Fibroblast of skin of abdomen (primary cell): ENCODE results near the gene C22orf42. TPM values are rescaled to one million over a fixed set of nuclear protein-coding genes. Genes with fewer than 3 reads are reported as not detected.
"Not testable (repeated sequence)": the region's sequence is repeated elsewhere in the genome, so short reads cannot be mapped to it uniquely, and the experiment has no call there.

ENCODE experiments used
- DNase-seq: peaks from one replicate; pipeline ENCODE4 v3.0.0-alpha.2; 2013
- polyA plus RNA-seq, 2 experiments: library from polyadenylated mRNA; unstranded; fragments of 120-200 nt; gene quantifications; one replicate each; pipeline ENCODE4 v1.2.1, GENCODE V29; 2013; ENCODE audit not compliant: insufficient read length in 2 of 2

Gene C22orf42, protein sequence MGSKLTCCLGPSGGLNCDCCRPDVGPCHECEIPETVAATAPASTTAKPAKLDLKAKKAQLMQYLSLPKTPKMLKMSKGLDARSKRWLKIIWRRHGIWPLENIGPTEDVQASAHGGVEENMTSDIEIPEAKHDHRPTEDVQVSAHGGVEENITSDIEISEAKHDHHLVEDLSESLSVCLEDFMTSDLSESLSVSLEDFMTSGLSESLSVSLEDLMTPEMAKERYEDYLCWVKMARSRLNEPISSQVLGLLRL
- not detected for polyA plus RNA-seq (2013, experiment 1 of 2; ENCODE audit: insufficient read length)
- not detected for polyA plus RNA-seq (2013, experiment 2 of 2; ENCODE audit: insufficient read length)

GRCh38 chr22:32158712-32159533 is at the start of gene C22orf42:
TSS of gene C22orf42 (minus strand) at chr22:32159303. CDS start at chr22:32159215, 88 bp downstream.
- no peak for DNase-seq

- no peak for DNase-seq
Measured at GRCh38 chr22:32208681-32209080, 49.6 kb upstream of the C22orf42 start.

- DNase-seq, result no peak
Measured at GRCh38 chr22:32207971-32208480, 48.9 kb upstream of the C22orf42 start.

- peak; percentile 3 for DNase-seq
Measured at GRCh38 chr22:32206774-32207758, 48.0 kb upstream of the C22orf42 start.

GRCh38 chr22:32205974-32206773 is 47.1 kb upstream of the C22orf42 start:
- DNase-seq, result no peak

GRCh38 chr22:32204856-32205722 is 46.0 kb upstream of the C22orf42 start, which contains the start of gene RFPL2:
TSS of gene RFPL2 (minus strand) at chr22:32205073. CDS start at chr22:32202451, 2,622 bp downstream.
- DNase-seq, result peak; percentile 35

- DNase-seq, result no peak
Measured at GRCh38 chr22:32204040-32204855, 45.1 kb upstream of the C22orf42 start.

DNA sequence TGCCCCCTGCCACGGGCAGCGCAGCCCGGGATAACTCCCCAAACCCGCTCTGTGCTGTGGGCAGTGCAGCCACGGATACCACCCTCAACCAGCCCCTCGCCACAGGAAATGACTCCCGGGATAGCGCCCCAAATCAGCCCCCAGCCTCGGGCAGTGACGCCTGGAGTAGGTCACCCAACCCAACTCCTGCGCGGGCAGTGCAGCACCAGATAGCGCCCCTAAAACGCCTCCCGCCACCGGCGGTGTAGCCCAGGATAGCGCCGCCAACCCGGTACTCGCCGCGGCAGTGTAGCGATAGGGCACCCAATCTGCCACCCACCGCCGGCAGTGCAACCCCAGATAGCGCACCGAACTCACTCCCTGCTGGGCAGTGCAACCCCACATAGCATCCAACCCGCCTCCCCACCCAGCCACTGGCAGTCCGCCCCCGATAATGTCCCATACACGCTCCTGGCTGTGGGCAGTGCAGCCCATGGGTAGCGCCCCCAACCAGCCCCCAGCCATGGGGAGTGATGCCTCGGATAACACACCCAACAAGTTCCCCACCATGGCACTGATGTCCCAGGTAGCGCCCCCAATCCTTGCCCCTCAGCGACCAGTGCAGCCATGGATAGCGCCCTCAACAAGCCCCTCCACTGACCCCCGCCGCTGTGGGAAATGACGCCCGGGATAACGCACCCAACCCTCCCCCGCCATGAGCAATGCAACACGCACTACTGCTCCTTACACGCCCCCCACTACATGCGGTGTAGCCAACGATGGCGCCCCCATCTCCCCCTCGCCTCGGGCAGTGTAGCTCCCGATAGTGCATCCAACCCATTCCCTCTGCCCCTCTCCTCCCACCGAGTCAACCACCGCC is 44.3 kb upstream of the C22orf42 start:
- DNase-seq, result no peak

DNA sequence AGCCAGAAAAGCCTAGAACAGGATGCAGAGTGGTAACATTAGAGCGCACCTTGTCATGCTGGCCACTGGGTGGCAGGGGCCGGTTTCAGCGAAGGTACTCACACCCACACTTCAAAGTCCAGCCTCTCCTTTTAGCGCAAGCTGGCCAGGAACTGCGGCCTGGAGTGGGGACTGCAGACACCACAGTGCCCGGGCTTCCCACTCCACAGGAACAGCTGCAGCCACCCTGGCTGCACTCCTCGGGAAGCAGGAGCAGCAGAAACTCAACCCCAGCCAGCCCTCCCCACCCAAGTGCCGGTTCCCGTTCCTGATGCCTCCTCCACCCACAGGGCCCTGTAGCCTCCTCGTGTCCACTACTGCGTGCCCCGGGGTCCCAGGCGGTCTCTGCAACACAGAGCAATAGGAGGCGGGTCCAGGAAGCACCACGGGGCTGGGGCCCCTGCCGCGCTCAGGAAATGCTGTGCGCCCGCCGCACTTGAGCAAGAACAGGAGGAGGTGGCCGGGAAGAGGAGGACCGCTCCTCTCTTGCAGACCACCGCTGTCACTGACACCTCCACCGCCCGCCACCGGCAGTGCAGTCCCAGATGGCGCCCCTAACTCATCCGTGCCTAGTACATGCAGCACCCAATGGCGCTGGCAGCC is 43.6 kb upstream of the C22orf42 start:
- DNase-seq, result peak; percentile 6

GRCh38 chr22:32202161-32202538 is 43.0 kb upstream of the C22orf42 start:
- DNase-seq, result no peak

GRCh38 chr22:32200752-32201151 is 41.6 kb upstream of the C22orf42 start:
- DNase-seq, result no peak

DNA sequence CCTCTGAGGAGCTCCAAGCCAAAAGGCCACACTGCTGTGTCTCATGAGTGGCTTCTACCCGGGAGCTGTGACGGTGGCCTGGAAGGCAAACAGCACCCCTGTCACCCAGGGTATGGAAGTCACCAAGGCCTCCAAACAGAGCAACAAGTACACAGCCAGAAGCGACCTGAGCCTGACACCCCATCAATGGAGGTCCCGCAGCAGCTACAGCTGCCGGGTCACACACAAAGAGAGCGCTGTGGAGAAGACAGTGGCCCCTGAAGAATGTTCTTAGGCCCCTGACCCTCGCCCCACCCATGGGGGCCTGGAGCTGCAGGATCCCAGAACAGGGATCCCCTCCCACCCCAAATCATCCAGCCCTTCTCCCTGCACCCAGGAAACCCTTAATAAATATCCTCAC is 40.9 kb upstream of the C22orf42 start:
- no peak for DNase-seq

DNA sequence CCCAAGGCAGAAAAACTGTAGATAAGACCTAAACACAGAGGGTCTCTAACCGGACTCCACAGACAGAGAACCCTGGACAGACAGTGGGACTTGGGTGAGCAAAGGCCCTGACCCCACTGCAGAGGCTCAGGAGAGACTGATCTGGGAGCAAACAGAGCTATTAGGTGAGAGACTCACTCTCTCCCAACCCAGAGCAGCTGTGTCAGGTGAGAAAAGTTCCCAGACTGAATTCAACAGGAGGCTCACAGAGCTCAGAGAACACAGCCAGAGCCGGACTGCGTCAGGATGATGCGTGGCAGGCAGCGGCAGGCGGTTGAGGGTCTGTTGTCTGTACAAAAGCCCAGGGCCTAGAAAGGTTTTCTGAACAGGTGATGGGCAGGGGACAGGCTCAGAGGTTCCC is 40.2 kb upstream of the C22orf42 start:
- DNase-seq, result no peak

DNA sequence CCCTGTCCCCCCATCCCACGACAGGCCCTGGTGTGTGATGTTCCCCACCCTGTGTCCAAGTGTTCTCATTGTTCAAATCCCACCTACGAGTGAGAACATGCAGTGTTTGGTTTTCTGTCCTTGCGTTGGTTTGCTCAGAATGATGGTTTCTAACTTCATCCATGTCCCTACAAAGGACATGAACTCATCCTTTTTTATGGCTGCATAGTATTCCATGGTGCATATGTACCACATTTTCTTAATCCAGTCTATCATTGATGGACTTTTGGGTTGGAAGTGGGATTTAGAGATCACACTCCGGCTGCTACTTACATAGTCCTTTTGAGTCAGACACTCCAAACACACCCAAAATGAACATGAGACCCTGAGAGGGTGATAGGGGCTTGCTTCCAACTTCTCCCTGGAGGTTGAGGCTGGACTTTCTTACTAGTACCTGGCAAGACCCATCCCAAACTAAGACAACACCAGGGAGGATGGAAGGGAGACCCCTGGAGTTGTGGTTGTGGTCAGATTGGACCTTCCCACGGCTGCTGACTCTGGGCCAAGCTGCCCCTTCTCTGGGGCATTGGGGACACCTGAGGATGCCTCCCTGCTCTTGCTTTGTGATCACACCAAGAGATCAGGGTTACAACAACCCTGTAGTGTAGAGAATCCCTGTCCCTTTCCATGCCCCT is 38.6 kb upstream of the C22orf42 start:
- DNase-seq, result not testable (repeated sequence)

DNA sequence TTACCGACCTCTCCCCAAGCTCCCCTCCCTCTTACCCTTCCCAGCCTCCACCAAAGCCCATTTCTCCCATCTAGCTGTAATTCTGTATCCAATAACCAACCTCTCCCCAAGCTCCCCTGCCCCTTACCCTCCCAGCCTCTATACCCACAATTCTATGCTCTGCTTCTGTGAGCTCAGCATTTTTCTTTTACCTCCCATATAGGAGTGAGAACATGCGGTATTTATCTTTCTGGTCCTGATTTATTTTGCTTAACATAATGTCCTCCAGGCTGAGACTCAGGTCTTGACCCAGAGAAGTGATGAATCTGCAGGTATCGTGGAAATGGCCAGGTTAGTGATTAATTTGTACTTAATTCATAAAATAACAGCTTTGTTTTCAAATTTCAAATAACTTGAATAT is 36.8 kb upstream of the C22orf42 start:
- DNase-seq, result not testable (repeated sequence)

GRCh38 chr22:32193346-32193745 is 34.2 kb upstream of the C22orf42 start:
- not testable (repeated sequence) for DNase-seq

- not testable (repeated sequence) for DNase-seq
Measured at GRCh38 chr22:32191021-32191420, 31.9 kb upstream of the C22orf42 start.
